SU-DHL-6 (cell line): ENCODE data around the gene LRFN2.

Source experiments
- H2AFZ ChIP-seq: fragments of 200-600 bp; sonication (generic); 2 replicates; pipeline ENCODE4 v1.6.1; 2014; ENCODE audit warnings: low read depth, mild to moderate bottlenecking, moderate library complexity, mixed read lengths, antibody characterized with exemption, low read length; ENCODE audit not compliant: severe bottlenecking
- H3F3A ChIP-seq: fragments of 200-600 bp; shearing (Covaris generic); 2 replicates; pipeline ENCODE4 v1.6.0; 2016; ENCODE audit warnings: antibody characterized with exemption, mild to moderate bottlenecking; ENCODE audit not compliant: insufficient read depth
- H3K27ac ChIP-seq: fragments of 200-600 bp; sonication (generic); 2 replicates; pipeline ENCODE4 v1.5.1; 2016; ENCODE audit warnings: low read depth, mild to moderate bottlenecking, low read length, moderate library complexity, mixed read lengths
- H3K27me3 ChIP-seq: fragments of 200-600 bp; sonication (generic), shearing (Covaris generic); 2 replicates; pipeline ENCODE4 v1.6.0; 2014; ENCODE audit warnings: mild to moderate bottlenecking, low read length
- H3K36me3 ChIP-seq: fragments of 200-600 bp; sonication (generic); 2 replicates; pipeline ENCODE4 v1.6.1; 2014; ENCODE audit warnings: mild to moderate bottlenecking, low read length, mixed read lengths
- H3K4me2 ChIP-seq: fragments of 300-600, 200-600 bp; shearing (Covaris generic), sonication (generic); 2 replicates; pipeline ENCODE4 v1.6.0; 2014; ENCODE audit warnings: low read length, low read depth, mild to moderate bottlenecking; ENCODE audit not compliant: poor library complexity, severe bottlenecking
- H3K4me3 ChIP-seq: fragments of 200-600 bp; sonication (generic); 2 replicates; pipeline ENCODE4 v1.5.1; 2014; ENCODE audit warnings: antibody characterized with exemption, low read length, mild to moderate bottlenecking, mixed read lengths; ENCODE audit not compliant: insufficient read depth, poor library complexity, severe bottlenecking
- H3K79me2 ChIP-seq: fragments of 200-600 bp; sonication (generic); 2 replicates; pipeline ENCODE4 v1.6.1; 2014; ENCODE audit warnings: mild to moderate bottlenecking, low read length, moderate library complexity; ENCODE audit not compliant: insufficient read depth
- H3K9ac ChIP-seq: fragments of 200-600 bp; sonication (generic); 2 replicates; pipeline ENCODE4 v1.7.0; 2014; ENCODE audit warnings: mild to moderate bottlenecking, low read length
- H3K9me2 ChIP-seq: fragments of 200-600 bp; sonication (generic); replicated peaks from 2 replicates; pipeline ENCODE4 v1.6.1; 2014; ENCODE audit warnings: low read length; ENCODE audit not compliant: insufficient read depth
- H3K9me3 ChIP-seq: fragments of 200-600 bp; sonication (generic); 2 replicates; pipeline ENCODE4 v1.6.1; 2014; ENCODE audit warnings: low read length, mixed read lengths; ENCODE audit not compliant: insufficient read depth
- H4K20me1 ChIP-seq: fragments of 200-600 bp; sonication (generic); 2 replicates; pipeline ENCODE4 v1.6.1; 2014; ENCODE audit warnings: low read depth, mild to moderate bottlenecking, antibody characterized with exemption, low read length, moderate library complexity, mixed read lengths
- EZH2phosphoT487 ChIP-seq: fragments of 200-600 bp; sonication (generic), shearing (Covaris generic); conservative IDR thresholded peaks from 2 replicates; pipeline ENCODE4 v1.6.1; 2018; ENCODE audit warnings: mild to moderate bottlenecking, antibody characterized with exemption, low read length, moderate library complexity, mixed read lengths
- TF ChIP-seq, protein P1 (sequence below): fragments of 200-600 bp; sonication (generic); IDR thresholded peaks from one replicate; pipeline ENCODE4 v1.5.1; 2017; ENCODE audit warnings: antibody characterized with exemption, mild to moderate bottlenecking, low read length, moderate library complexity; ENCODE audit not compliant: insufficient read depth, poor library complexity, severe bottlenecking

LRFN2 gene

GRCh38 chr6:40523505-40524172 lies 63.5 kb downstream of the LRFN2 start:
- Histone ChIP-seq H3K4me2 (no peak overlapping the region), H3K9ac (no peak overlapping the region), H2AFZ (no peak overlapping the region), H3K27me3 (no peaks in the 10 kb centered on the region; the same call in 1 of the 2 replicates), H3K36me3 (no peaks in the 10 kb centered on the region), H3K9me2 (no peaks in the 10 kb centered on the region), H3K27ac (no peak overlapping the region), H3K4me3 (no peak overlapping the region), H3K79me2 (no peaks in the 10 kb centered on the region), H3F3A (no peaks in the 10 kb centered on the region), H3K9me3 (no peaks in the 10 kb centered on the region), H4K20me1 (no peaks in the 10 kb centered on the region)
- TF ChIP-seq, protein P1, sequence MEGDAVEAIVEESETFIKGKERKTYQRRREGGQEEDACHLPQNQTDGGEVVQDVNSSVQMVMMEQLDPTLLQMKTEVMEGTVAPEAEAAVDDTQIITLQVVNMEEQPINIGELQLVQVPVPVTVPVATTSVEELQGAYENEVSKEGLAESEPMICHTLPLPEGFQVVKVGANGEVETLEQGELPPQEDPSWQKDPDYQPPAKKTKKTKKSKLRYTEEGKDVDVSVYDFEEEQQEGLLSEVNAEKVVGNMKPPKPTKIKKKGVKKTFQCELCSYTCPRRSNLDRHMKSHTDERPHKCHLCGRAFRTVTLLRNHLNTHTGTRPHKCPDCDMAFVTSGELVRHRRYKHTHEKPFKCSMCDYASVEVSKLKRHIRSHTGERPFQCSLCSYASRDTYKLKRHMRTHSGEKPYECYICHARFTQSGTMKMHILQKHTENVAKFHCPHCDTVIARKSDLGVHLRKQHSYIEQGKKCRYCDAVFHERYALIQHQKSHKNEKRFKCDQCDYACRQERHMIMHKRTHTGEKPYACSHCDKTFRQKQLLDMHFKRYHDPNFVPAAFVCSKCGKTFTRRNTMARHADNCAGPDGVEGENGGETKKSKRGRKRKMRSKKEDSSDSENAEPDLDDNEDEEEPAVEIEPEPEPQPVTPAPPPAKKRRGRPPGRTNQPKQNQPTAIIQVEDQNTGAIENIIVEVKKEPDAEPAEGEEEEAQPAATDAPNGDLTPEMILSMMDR = no peak
- no peak for TF ChIP-seq EZH2phosphoT487

DNA sequence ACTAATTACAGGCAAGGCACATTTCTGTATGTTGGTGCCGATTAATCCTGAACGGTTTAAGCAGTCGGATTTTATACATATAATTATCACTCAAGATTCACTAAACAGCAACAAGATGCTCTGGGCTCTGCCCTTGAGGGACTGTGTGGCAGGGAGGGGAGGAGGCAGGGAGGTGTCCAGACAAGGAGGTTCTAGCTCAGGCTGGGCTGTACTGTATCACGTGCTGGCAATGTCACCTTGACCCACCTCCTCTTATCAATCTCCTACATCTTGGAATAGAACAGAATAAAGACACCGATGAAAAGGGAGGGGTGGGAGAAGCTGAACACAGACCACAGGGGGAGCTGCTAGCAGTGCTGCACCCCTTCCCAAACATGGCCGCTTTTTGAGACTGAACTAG lies 65.7 kb downstream of the LRFN2 start:
- no peaks in the 10 kb centered on the region for H3K36me3 ChIP-seq
- H3K9me2 ChIP-seq = no peaks in the 10 kb centered on the region
- H3K27me3 ChIP-seq = no peaks in the 10 kb centered on the region
- no peaks in the 10 kb centered on the region for H3F3A ChIP-seq
- no peaks in the 10 kb centered on the region for H3K9me3 ChIP-seq
- no peak overlapping the region for H3K4me3 ChIP-seq
- H3K4me2 ChIP-seq = no peak overlapping the region
- H3K79me2 ChIP-seq = no peaks in the 10 kb centered on the region
- no peak overlapping the region for H3K9ac ChIP-seq
- no peak for TF ChIP-seq EZH2phosphoT487
- TF ChIP-seq, protein P1 = no peak
- no peak overlapping the region for H3K27ac ChIP-seq
- H2AFZ ChIP-seq = no peak overlapping the region
- no peaks in the 10 kb centered on the region for H4K20me1 ChIP-seq

GRCh38 chr6:40520678-40521077 lies 66.5 kb downstream of the LRFN2 start:
- Histone ChIP-seq H3K27ac (no peak overlapping the region), H3K4me2 (no peak overlapping the region), H3K9me2 (no peaks in the 10 kb centered on the region), H3K79me2 (no peaks in the 10 kb centered on the region), H3K9ac (no peak overlapping the region), H2AFZ (no peak overlapping the region), H3K9me3 (no peaks in the 10 kb centered on the region), H4K20me1 (no peaks in the 10 kb centered on the region), H3K36me3 (no peaks in the 10 kb centered on the region), H3K4me3 (no peak overlapping the region), H3K27me3 (no peaks in the 10 kb centered on the region), H3F3A (no peaks in the 10 kb centered on the region)
- no peak for TF ChIP-seq EZH2phosphoT487
- TF ChIP-seq, protein P1 = no peak
